NCI-H187 treated with DMSO at 0.1 percent for 48 hours (cell line): ENCODE measurements around the gene MGMT.

Source experiments
- DNase-seq: peaks from one replicate; lab custom pipeline; 2025; lab: John Stamatoyannopoulos, UW

MGMT gene

DNA sequence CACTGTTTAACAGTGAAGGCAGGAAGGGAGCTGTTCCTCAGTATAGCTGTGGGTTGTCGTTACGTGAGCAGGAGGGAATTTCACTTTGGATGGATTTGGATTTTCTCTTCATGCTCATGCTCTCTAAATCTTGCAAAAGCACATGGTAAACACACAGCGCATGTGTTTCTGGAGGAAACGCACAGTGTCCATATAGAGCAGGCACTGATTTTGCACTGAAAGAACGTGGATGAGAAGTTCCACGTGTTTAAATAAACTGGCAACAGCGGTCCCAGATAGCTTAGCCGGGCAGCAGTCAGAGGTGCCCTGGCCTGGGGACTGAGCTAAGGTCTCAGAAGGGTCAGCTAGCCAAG lies 188.6 kb downstream of the MGMT start:
- no peak for DNase-seq

DNA sequence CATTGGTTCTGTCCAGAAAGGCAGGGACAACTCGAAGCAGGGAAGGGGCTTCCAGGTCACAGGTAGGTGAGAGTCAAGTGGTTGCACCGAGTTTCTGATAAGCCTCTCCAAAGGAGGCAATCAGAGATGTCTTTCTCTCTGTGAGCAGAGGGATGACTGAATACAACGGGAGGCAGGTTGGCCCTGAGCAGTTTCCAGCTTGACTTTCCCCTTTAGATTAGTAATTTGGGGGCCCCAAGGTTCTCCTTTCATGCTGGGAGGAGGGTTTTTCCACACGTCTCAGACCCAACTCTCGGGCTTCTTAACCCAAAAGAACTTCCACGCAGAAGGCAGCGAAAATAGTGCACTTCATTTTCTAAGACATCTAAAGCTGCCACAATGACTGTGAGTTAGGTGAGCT lies 189.6 kb downstream of the MGMT start:
- no peak for DNase-seq

DNA sequence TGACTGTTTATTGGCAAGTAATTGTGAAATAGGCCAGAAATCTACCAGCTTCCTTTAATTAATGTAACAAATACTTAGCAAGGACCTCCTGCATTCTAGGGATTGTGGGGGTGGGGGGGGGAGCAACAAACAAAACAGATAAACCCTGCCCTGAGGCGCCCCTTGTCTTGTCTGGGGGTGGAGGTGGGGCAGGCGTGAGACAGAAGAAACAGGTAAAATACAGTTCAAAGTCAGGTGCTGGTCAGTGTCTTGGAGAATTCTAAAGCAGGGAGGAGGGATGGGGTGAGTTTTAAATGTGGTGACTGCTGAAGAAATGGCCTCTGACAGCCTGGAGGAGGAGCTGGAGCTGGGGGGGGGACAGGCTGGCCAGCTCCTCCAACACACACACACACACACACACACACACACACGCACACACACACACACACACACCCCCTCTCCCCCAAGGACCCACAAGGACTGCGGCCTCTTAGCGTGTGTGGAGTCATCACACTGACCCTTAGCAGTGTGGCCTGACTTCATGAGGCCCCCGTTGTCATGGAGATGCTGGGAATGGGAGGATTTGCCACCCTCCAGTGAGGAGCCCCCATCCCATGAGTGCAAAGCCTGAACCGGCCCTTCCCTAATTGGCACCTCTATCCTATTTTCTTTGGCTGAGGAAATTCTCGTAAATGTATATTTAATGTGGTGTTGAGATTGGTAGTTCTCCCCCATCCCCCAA lies 190.4 kb downstream of the MGMT start:
- no peak for DNase-seq

DNA sequence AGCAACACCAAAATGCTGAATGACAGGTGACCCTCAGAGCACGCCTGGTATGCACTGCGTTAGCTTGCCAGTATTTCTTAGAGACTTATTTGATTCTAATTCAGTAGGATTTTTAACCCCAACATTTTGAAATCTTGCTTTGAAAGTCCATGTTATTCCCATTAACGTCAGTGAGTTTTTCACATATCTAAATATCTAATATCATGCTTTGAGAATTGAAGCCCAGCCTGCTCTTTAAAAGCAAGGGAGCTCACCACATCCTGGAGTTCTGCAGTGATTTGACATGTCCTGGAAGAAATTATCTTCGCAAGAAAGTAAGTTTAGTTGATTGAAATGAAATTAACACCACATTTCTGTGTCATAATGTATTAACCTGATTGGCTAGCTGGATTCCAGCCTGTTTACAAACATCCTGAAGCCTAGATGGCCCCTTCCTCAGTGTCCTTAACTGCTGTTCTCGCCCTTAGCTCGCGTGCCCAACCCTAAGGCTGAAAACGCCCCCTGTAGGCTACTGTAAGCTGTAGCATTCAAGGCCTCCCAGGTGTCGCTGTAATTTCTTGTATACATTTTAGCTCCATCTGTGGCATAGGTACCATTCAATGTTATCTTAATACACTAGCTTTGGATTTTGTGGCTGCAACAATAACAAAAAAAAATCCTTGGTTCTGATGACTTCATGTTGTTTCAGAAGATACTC lies 191.5 kb downstream of the MGMT start:
- DNase-seq = no peak

DNA sequence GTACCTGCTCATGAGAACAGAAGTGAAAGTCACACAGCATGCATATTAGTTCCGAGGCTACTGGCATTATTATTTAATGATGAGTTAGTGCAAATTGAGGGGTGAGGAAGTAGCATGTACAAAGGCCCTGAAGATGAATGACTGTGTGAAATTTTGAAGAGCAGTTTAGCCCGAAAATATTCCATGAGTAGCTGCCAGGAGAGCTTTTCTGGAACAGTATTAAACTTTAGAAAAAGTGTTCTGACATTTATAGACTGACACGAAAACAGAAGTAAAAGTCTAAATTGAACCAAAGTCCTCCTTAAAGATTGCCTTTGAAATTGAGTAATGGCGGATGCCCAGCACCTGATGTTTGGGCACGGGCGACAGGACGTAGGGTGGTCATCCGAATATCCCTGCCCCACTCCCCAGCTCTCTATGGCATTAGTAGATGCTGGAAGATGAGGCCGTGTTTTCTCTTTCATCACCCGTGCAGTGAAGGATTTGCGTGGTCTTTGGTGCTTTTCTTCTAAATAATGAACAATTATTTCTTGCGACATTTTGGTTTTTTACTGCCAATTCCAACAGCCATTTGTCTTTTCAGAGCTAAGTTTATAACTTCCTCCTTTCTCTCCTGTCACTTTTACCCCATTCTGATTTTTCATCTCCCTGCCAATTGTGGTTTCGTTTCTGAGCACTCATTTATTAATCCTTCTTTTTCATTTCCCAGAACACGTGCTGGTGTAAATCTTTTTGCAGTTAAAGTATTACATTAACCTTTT lies 192.6 kb downstream of the MGMT start:
- no peak for DNase-seq

DNA sequence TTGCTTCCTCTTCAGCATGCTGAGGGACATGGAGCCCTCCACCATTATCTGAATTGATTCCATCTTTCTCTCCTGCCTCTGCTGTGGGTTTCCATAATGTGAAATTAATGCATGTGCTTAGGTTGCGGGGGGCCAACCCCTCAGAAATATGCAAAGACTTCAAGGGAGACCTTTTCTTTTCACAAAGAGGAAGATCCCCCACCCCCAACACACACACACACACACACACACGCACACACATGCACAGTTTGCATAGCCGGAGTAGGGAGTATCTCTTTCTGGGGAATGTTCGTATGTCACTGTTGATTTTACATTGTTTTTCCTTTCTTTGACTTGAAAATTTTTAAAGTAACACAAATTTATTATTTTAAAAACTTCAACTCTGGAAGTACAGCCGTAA lies 193.5 kb downstream of the MGMT start:
- no peak for DNase-seq

DNA sequence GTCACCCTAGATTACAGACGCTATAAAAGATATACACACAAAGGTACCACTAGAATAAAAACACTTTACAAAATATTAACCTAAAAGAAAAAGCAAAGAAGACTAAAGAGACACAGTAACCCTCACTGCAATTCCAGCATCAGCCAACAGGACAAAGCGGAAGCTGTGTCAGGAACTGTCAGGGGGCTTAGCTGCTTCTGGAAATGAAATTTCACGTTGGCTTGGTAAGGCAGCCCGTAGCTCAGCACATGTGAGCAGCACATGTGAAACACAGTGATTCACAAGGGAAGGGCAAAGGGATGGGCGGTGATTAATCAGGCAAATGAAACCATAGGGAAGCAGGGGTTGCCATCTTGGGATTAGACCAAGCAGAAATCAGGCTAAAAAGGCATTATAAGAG lies 195.4 kb downstream of the MGMT start:
- no peak for DNase-seq

DNA sequence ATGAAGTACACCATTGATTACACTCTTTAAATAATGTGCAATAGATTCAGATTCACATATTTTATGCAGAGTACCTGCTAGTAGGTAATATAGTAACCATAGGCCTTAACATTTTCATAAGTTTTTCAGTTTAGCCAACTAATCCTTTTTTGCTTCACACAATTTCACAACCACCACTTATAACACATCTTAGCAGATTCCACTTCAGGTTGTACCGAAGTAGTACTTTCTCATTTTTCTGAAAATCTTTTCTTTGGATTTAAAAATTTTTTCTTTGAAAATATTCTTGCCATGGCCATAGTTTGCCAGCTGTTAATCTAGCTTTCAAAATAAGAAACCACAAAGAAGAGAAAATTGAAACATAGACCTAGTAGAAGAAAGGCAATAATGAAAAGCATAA lies 203.1 kb downstream of the MGMT start:
- no peak for DNase-seq

DNA sequence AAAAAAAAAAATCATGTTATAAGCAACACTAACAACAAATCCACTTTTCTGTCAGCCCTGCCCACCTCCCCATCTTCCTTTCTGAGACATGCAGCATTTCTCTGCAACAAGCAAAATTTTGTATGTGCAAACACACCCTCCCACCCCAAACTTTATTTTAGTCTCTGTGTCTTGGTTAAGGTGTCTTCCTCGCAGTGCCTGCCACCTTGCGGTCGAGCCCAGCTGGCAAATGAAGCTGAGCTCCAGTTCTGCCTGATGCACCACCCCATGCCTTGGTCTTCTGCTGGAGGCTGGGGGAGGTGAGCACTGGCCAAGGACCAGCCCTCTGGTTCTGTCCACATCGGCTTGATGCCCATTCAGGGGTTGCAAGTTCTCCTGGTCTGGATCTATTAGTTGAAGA lies 206.3 kb downstream of the MGMT start:
- DNase-seq = no peak

DNA sequence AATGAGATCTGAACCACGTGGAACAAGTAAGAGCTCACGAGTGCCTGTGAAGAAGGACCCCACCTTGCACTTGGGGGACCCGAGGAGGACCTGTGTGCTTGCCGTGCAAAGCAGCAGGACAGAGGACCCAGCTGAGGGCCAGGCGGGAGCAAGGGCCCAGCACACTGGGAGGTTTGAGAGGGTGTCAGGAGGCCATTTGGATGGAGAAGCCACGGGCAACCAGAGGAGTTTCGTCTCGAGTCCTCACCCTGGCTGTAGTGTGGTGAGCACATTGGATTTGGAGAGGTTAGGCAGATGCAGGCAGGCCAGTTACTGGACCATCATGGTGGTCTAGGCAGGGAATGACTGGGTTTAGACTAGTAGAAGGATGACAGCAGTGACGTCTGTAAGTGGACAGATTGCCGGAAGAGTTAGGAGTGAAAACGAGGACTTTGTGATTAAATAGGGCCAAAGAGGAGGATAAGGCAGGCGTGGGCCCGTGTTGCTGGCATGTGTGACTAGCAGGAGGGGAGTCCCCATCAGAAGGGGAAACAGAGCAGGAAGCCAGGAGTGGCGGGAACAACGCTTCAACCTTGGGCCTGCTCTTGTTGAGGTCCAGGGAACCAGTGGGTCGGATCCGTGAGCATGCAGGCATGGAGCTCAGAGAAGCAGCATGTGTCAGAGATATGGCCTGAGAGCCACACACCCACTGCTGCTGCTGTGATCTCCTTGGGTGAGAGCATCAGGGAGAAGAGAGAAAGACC lies 208.2 kb downstream of the MGMT start:
- DNase-seq = no peak

DNA sequence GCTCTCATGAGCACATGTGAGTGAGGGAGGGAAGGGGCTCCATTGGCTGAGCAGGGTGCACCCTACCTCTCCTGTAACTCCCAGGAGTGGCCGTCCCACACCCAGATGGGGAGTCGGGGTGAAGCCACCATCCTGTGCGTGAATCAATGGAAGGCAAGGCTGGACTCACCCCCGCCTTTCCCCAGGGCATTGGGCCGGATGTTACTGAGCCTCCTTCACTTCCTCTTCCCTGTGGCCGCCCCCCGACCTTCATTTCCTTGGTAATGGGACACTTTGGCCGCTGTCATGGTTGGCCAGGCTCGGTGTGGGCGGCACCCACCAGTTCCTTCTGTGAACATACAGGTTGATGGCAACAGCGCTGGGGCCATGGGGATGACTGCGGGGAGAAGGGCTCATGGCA lies 209.0 kb downstream of the MGMT start:
- DNase-seq = no peak

DNA sequence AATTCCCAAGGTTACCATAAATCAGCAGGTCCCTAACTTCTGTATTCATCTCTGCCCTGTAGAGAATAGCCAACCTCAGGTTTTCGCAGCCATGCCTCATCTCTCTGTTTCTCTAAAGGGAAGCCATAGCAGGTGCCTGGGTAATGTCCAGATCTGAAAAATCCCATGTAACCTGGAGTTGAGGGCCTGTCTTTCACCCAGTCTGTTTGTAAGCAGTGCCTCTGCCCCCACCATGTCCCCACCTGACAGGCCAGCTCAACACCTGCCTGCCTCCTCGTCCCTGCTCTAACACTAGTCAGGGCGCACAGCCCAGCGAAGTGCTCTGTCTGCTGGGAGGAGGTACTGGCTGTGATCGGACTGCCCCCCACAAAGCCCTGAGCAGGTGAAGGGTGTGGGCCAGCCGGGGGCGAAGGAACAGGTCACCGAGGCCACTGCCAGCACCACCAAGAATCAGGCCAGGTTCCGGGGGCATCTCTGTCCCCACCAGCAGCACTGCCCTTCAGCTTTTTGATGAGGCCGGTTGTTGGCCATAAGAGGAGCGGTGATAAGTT lies 210.4 kb downstream of the MGMT start:
- DNase-seq = no peak

DNA sequence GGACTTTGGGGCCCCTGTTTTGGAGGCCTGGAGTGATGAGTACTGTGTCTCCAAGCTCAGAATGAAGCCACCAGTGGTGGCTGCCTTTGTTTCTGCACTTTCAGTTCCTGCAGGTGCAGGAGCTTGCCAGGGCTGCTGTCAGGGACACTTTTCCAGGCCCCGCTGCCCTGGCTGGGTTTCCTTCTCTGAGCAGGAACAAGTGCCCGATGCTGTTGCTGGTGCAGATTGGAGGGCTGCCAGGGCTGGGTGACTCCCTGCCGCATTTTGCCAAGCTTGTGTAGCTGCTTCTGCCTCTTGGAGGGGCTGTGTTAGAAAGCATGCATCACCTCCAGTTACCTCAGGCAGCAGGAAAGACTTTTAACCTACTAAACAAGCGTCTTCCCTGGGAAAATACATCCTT lies 211.1 kb downstream of the MGMT start:
- no peak for DNase-seq

DNA sequence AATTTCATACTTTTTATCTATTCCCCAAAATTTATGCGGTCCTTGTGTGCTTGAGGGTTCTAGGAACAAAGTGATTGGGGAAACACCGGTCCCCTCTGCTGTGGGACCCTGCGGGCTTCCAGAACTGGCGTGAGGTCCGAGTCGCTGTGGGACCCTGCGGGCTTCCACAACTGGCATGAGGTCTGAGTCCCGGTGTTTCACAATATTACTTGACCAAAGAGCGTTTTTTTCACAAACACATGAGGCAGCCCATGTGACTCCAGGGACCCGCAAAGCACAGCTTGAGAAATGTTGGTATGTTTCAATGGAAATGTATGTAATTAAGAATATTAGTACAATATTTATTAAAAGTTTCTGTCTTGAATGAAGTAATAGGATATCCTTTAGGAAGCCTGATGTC lies 212.2 kb downstream of the MGMT start:
- no peak for DNase-seq

DNA sequence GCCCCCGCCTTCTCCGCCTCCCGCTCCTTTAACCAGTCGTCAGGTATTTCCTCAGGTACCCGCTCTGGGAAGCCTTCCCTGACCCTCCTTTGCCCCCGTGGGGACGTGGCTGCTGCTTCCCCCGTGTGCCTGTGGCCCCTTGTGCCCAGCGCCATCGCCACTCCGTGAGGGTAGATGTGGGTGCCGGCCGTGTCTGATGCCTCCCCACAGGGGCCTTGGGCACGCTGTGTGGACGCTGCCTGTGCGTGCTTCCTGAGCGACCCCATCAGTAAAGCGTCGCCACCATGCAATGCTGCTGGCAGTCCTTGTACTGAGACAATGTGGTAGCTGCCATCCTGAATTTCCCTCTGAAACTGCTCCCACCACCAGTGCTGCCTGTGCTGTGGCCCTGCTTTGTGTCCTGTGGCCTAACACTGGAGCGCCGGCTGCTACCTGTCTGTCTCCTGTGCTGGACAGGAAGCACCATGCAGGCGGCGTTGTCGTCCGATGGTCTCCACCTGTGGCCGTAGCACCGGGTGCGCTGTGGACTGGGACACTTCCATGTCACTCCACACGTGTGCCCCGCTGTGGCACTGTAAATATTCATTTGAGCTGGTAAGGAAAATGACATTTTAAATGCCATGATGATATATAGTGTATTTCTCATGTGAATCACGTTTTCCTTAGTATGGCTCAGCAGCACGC lies 213.8 kb downstream of the MGMT start:
- no peak for DNase-seq

DNA sequence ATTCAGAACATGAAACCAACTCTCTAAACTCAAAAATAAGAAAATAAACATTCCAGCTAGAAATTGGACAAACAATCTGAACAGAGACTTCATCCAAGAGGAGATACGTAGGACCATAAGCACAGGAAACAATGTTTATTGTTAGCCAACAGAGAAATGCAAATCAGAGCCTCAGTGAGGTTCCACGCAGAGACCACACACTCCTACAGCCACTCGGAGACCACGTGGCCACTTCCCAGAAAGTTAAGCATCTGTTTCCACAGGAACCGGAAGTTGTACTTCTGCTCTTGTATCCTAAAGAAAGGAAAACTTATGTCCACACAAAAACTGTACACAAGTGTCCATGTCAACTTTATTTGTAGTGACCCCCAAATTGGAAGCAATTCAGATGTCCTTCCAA lies 214.8 kb downstream of the MGMT start:
- DNase-seq = no peak

DNA sequence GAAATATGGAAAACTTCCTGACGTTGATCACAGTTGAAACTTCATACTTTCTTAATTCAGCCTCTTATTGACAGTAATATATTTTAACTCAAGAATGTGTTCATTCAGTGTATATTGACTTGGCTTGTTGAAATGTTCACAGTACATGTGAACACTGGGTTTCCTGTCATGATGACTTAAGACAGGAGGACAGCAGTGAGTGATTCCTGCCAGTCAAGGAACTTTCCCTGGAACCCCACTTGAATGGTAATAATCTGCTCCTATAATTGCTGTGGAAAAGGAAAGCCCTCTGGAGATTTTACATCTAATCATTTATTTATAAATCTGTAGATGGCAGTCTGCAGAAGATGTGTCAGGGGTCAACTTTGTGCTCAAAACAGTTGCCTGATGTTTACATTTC lies 216.5 kb downstream of the MGMT start:
- DNase-seq = no peak

DNA sequence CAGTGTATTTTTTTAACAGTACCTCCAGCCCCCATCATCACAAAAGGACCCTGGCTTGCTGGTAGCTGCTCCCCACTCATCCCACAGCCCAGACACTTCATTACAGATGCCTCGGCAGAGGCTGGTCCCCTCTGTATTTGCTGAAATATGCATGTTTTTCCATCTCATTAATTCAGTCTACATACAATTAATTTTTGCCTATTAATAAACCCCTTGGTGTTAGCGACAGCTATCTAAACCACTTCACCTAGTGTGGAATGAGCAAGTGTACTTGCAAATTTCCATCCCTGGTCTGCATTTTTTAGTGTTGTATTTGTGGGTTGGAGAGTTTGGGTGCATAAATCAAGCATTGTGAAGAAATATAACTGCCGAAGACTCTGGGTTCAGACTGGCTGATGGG lies 216.9 kb downstream of the MGMT start:
- no peak for DNase-seq

DNA sequence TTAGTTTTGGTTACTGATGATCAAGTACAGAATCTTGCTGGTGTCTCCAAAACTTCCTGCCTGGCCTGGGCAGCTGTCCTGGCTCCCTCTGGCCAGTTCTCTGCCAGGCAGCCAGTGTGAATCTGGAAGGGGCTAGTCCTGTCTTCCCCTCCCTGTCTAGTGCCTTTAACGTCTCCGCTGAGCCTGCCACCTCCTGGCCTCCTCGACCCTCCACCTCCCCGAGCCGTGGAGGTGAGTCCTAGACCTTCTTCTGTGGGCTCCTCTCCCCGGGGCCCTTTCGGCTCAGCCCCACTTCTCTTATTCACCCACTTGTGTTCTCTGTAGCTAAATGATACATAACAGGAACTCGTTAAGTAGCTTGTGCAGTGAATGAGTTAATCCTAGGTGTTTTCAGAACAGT lies 218.2 kb downstream of the MGMT start:
- DNase-seq = no peak

DNA sequence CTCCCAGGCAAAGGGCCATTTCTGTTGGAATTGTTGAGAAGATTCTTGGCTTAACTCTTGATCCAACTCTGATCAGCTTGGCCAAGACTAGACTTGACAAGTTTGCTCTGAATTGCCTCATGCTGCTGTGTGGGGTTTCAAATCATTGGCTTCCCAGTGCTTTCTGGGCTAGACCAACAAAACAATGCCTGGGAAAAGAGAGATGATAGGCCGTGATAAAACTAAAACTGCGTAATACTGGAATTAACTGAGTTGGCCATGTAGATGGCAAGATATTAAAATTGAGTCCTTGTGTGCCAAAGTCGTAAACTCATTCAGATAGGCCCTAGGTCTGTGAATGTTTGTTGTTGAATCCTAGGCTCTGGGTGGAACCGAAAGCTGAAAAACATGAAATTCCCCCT lies 222.6 kb downstream of the MGMT start:
- no peak for DNase-seq

DNA sequence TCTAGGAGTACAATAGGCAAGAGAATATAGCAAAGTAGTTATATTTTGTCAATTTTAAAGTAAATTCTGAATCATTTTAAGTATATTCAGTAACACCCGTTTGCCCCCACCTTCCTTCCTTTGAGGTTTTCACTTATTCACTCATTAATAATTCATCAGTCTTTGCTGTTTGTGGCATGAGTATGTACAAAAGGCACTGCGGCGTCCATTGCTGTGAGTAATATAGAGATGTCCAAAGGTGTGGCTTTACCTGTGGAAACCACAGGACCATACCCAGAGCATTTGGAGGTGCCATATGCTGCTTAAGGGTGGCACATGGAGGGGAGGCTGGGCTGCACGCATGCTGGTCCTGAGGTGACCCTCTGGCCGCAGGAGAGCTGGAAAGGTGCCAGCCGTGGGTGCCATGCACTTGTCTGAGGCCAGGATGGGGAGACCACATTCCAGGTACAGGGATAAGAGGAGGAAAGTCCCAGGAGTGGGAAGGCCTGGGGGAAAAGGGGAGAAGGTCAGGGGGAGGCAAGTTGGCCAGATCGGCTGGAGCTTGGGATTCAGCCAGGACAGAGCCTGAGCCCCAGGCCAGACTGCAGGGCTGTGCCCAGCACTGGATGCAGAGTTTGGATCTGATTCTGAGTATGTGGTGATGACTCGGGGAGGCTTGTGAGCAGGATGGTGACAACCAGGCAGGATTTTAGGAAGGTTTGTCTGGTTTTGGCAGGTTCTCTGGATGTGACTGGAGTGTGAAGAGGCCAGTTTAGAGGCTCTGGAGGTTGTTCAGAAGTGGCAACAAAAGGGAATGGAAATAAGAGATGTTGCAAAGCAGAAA lies 223.4 kb downstream of the MGMT start:
- no peak for DNase-seq
